H9 (cell line): Measurements from ENCODE around the gene DNAH12. TPM values are rescaled to one million over a fixed set of nuclear protein-coding genes. Genes with fewer than 3 reads are reported as not detected.

Source experiments
- DNase-seq: peaks from one replicate; pipeline ENCODE4 v3.0.0-alpha.2; 2017
- H2AFZ ChIP-seq: one replicate; pipeline ENCODE4 v1.6.1; 2013; ENCODE audit warnings: mild to moderate bottlenecking, low read length, control low read depth, moderate library complexity
- H2AK5ac ChIP-seq: 2 replicates; pipeline ENCODE4 v1.6.1; 2013; ENCODE audit warnings: low read length, control low read depth, mixed read lengths; ENCODE audit not compliant: insufficient read length
- H2BK120ac ChIP-seq: one replicate; pipeline ENCODE4 v1.6.1; 2013; ENCODE audit warnings: low read depth, mild to moderate bottlenecking, low read length, control low read depth, inconsistent platforms; ENCODE audit not compliant: poor library complexity, severe bottlenecking
- H2BK12ac ChIP-seq: 2 replicates; pipeline ENCODE4 v1.6.1; 2013; ENCODE audit warnings: low read length, control low read depth, mixed read lengths, low read depth; ENCODE audit not compliant: insufficient read length
- H2BK15ac ChIP-seq: 2 replicates; pipeline ENCODE4 v1.6.1; 2013; ENCODE audit warnings: low read depth, low read length, control low read depth
- H2BK20ac ChIP-seq: one replicate; pipeline ENCODE4 v1.6.1; 2013; ENCODE audit warnings: low read depth, mild to moderate bottlenecking, low read length, control low read depth, inconsistent platforms; ENCODE audit not compliant: poor library complexity, severe bottlenecking
- H2BK5ac ChIP-seq: 2 replicates; pipeline ENCODE4 v1.6.1; 2013; ENCODE audit warnings: low read length, control low read depth, mixed read lengths; ENCODE audit not compliant: insufficient read length
- H3K14ac ChIP-seq: 2 replicates; pipeline ENCODE4 v1.6.1; 2013; ENCODE audit warnings: low read length, control low read depth; ENCODE audit not compliant: insufficient read depth
- H3K18ac ChIP-seq: 2 replicates; pipeline ENCODE4 v1.6.1; 2013; ENCODE audit warnings: low read depth, mild to moderate bottlenecking, mixed read lengths, low read length, control low read depth; ENCODE audit not compliant: insufficient read length
- H3K23ac ChIP-seq: 2 replicates; pipeline ENCODE4 v1.6.1; 2013; ENCODE audit warnings: low read length, control low read depth, mixed read lengths, low read depth; ENCODE audit not compliant: insufficient read length
- H3K23me2 ChIP-seq: 2 replicates; pipeline ENCODE4 v1.6.1; 2013; ENCODE audit warnings: low read depth, mild to moderate bottlenecking, mixed read lengths, low read length, control low read depth; ENCODE audit not compliant: insufficient read length, poor library complexity, severe bottlenecking
- H3K27ac ChIP-seq: 2 replicates; pipeline ENCODE4 v1.5.1; 2013; ENCODE audit warnings: low read length, control low read depth, mixed read lengths, low read depth; ENCODE audit not compliant: insufficient read length
- H3K27me3 ChIP-seq: 2 replicates; pipeline ENCODE4 v1.6.1; 2013; ENCODE audit warnings: low read length, control low read depth, inconsistent platforms; ENCODE audit not compliant: insufficient read depth
- H3K4ac ChIP-seq: 2 replicates; pipeline ENCODE4 v1.6.1; 2013; ENCODE audit warnings: low read depth, mild to moderate bottlenecking, control low read depth, inconsistent platforms, low read length, moderate library complexity
- H3K4me1 ChIP-seq: 2 replicates; pipeline ENCODE4 v1.6.1; 2013; ENCODE audit warnings: low read length, control low read depth, inconsistent platforms; ENCODE audit not compliant: insufficient read depth
- H3K4me2 ChIP-seq: 2 replicates; pipeline ENCODE4 v1.6.1; 2013; ENCODE audit warnings: low read length, control low read depth, mixed read lengths; ENCODE audit not compliant: insufficient read length, insufficient read depth
- H3K56ac ChIP-seq: 2 replicates; pipeline ENCODE4 v1.6.1; 2013; ENCODE audit warnings: low read depth, mild to moderate bottlenecking, mixed read lengths, low read length, control low read depth; ENCODE audit not compliant: insufficient read length
- H3K79me1 ChIP-seq: 2 replicates; pipeline ENCODE4 v1.6.1; 2013; ENCODE audit warnings: low read depth, mild to moderate bottlenecking, moderate library complexity, low read length, control low read depth, inconsistent platforms; ENCODE audit not compliant: insufficient read depth, poor library complexity, severe bottlenecking
- H3K79me2 ChIP-seq: 2 replicates; pipeline ENCODE4 v1.6.1; 2013; ENCODE audit warnings: low read length, control low read depth, inconsistent platforms; ENCODE audit not compliant: insufficient read depth
- H3K9ac ChIP-seq: 2 replicates; pipeline ENCODE4 v1.6.1; 2013; ENCODE audit warnings: low read length, control low read depth, mixed read lengths; ENCODE audit not compliant: insufficient read length; ENCODE audit errors: extremely low read depth
- H3K9me3 ChIP-seq: one replicate; pipeline ENCODE4 v1.6.1; 2013; ENCODE audit warnings: low read depth, low read length, inconsistent platforms; ENCODE audit not compliant: control insufficient read depth
- H3T11ph ChIP-seq: one replicate; pipeline ENCODE4 v1.6.1; 2013; ENCODE audit warnings: mild to moderate bottlenecking, low read length, control low read depth, inconsistent platforms
- H4K20me1 ChIP-seq: one replicate; pipeline ENCODE4 v1.6.1; 2013; ENCODE audit not compliant: control insufficient read depth, insufficient read length, insufficient read depth
- H4K5ac ChIP-seq: 2 replicates; pipeline ENCODE4 v1.6.1; 2013; ENCODE audit warnings: low read depth, mild to moderate bottlenecking, mixed read lengths, low read length, control low read depth; ENCODE audit not compliant: insufficient read length
- H4K8ac ChIP-seq: replicated peaks from 2 replicates; pipeline ENCODE4 v1.6.1; 2013; ENCODE audit warnings: low read length, control low read depth, mixed read lengths, low read depth; ENCODE audit not compliant: insufficient read length
- H4K91ac ChIP-seq: 2 replicates; pipeline ENCODE4 v1.6.1; 2013; ENCODE audit warnings: low read depth, mild to moderate bottlenecking, moderate library complexity, mixed read lengths, low read length, control low read depth; ENCODE audit not compliant: insufficient read length
- H3K27ac Mint-ChIP-seq, 3 experiments: 2 replicates in 2 of 3; 3 replicates in 1 of 3; pipeline ENCODE4 v1.8.0; 2020 to 2021; ENCODE audit warnings: mixed read lengths in 3 of 3, mild to moderate bottlenecking in 1 of 3, moderate library complexity in 1 of 3
- H3K27me3 Mint-ChIP-seq: 2 replicates; pipeline ENCODE4 v1.8.0; 2021; ENCODE audit warnings: low read depth, mild to moderate bottlenecking, moderate library complexity, mixed read lengths
- H3K36me3 Mint-ChIP-seq, 3 experiments: 2 replicates in 2 of 3; 3 replicates in 1 of 3; pipeline ENCODE4 v1.8.0; 2020 to 2021; ENCODE audit warnings: low read depth in 3 of 3, mixed read lengths in 3 of 3; ENCODE audit not compliant: insufficient read depth in 1 of 3
- H3K4me1 Mint-ChIP-seq, 2 experiments: 2 replicates each; pipeline ENCODE4 v1.8.0; 2020; ENCODE audit warnings: mixed read lengths in 2 of 2
- H3K4me3 Mint-ChIP-seq, 2 experiments: 2 replicates in 1 of 2; 3 replicates in 1 of 2; pipeline ENCODE4 v1.8.0; 2020 to 2021; ENCODE audit warnings: mild to moderate bottlenecking in 2 of 2, mixed read lengths in 2 of 2, moderate library complexity in 1 of 2
- H3K9me3 Mint-ChIP-seq, 2 experiments: 2 replicates in 1 of 2; 3 replicates in 1 of 2; pipeline ENCODE4 v1.8.0; 2020; ENCODE audit warnings: mild to moderate bottlenecking in 2 of 2, mixed read lengths in 2 of 2, moderate library complexity in 1 of 2
- CTCF ChIP-seq: fragments of 200-600 bp; sonication (generic); conservative IDR thresholded peaks from 3 replicates; pipeline ENCODE4 v1.8.0; 2021; ENCODE audit warnings: antibody characterized with exemption, mild to moderate bottlenecking
- WGBS: extraction: QIAGEN DNeasy Blood & Tissue Kit; methylation state at CpG from one replicate; pipeline ENCODE4 v1.1.7; 2013; ENCODE audit warnings: missing lambda C conversion rate, low lambda C conversion rate, mixed read lengths; ENCODE audit not compliant: insufficient read length; ENCODE audit errors: extremely low coverage; 5-methylcytosine and 5-hydroxymethylcytosine counted together
- total RNA-seq: library from RNA; stranded (reverse); gene quantifications from 2 replicates; pipeline ENCODE4 v1.2.1, GENCODE V29; 2021

Gene DNAH12
- total RNA-seq, 1 experiment from 2014 or later = not detected

GRCh38 chr3:57556459-57557084, 12.4 kb upstream of the DNAH12 start:
- Histone ChIP-seq H3K9me3 (no peaks in the 10 kb centered on the region), H3K27ac (no peak overlapping the region), H3K4me1 (no peaks in the 10 kb centered on the region), H3K23me2 (peaks cover 10% of the 10 kb centered on the region), H2BK12ac (no peak overlapping the region), H2BK15ac (no peak overlapping the region), H3K9ac (peak overlapping the region; percentile 31), H2BK5ac (no peak overlapping the region), H3K4ac (no peak overlapping the region), H3K79me2 (no peaks in the 10 kb centered on the region), H3K56ac (no peak overlapping the region), H4K20me1 (no peaks in the 10 kb centered on the region), H3K23ac (no peak overlapping the region), H2AK5ac (no peak overlapping the region), H4K8ac (no peak overlapping the region), H3T11ph (no peak overlapping the region), H4K91ac (no peak overlapping the region), H4K5ac (no peak overlapping the region), H3K18ac (no peak overlapping the region), H3K27me3 (no peaks in the 10 kb centered on the region), H3K4me2 (peak overlapping the region; percentile 75), H2BK20ac (no peak overlapping the region), H2AFZ (no peak overlapping the region), H3K14ac (no peak overlapping the region; the same call in 1 of the 2 replicates), H3K79me1 (no peaks in the 10 kb centered on the region), H2BK120ac (no peak overlapping the region)
- peak overlapping the region; percentile 88 to 89 for H3K4me3 Mint-ChIP-seq
- H3K9me3 Mint-ChIP-seq = no peaks in the 10 kb centered on the region
- no peak for DNase-seq
- H3K36me3 Mint-ChIP-seq = peaks cover 0 to 18% (median 16%) of the 10 kb centered on the region in 3 experiments; a peak in 6 of 7 replicates
- H3K4me1 Mint-ChIP-seq = peaks cover 14 to 20% of the 10 kb centered on the region in 2 experiments
- no peak for TF ChIP-seq CTCF
- H3K27me3 Mint-ChIP-seq = peaks cover 9% of the 10 kb centered on the region; the same call in 1 of the 2 replicates
- WGBS = no CpG with 5 or more reads among the region's 54 CpGs
- H3K27ac Mint-ChIP-seq = peak overlapping the region in 2 of 3 experiments; percentile 77 to 100; a peak in 2 of 7 replicates
